ENCODE results near the gene CCDC33.

Gene CCDC33

GRCh38 chr15:74276560-74276959, 40.4 kb downstream of the CCDC33 start:
- peaks cover 1% of the 10 kb centered on the region for H3K79me1 ChIP-seq (ENCODE audit: low read depth, low read length)
- H2BK120ac ChIP-seq (ENCODE audit: low read depth, low read length), result peak overlapping the region; percentile 2
- H3K36me3 ChIP-seq (replicated peaks in 1 of 2; ENCODE audit: control insufficient read depth in 2 of 2, insufficient read depth in 2 of 2, low read length in 2 of 2), result no peaks in the 10 kb centered on the region
- H3K27ac ChIP-seq (replicated peaks; ENCODE audit: low read length), result no peak overlapping the region
- DNase-seq (ENCODE audit: low spot score), result no peak
- peak overlapping the region; percentile 83 for H2BK15ac ChIP-seq (ENCODE audit: low read length)
- H3K23ac ChIP-seq (ENCODE audit: low read depth, low read length, poor library complexity), result peak overlapping the region; percentile 22
- H3K18ac ChIP-seq (ENCODE audit: low read length), result peak overlapping the region; percentile 44
- no peak overlapping the region for H2BK5ac ChIP-seq (ENCODE audit: low read length)
- no peak overlapping the region for H2BK12ac ChIP-seq (ENCODE audit: low read length)
- H3K14ac ChIP-seq (ENCODE audit: low read length), result peak overlapping the region; percentile 5
- H4K8ac ChIP-seq (ENCODE audit: low read depth, low read length), result no peak overlapping the region
- no peak overlapping the region for H2AFZ ChIP-seq (ENCODE audit: low read length)
- H3K9me3 ChIP-seq (replicated peaks in 1 of 2; ENCODE audit: control insufficient read depth in 2 of 2, insufficient read depth in 1 of 2, low read depth in 1 of 2, low read length in 2 of 2), result no peaks in the 10 kb centered on the region
- H3K4ac ChIP-seq (ENCODE audit: low read length), result no peak overlapping the region
- no peak overlapping the region for H4K91ac ChIP-seq (ENCODE audit: low read depth, low read length, poor library complexity)
- H2AK5ac ChIP-seq (ENCODE audit: low read depth, low read length), result peak overlapping the region; percentile 54
- WGBS, 2 donors (ENCODE audit: extremely low coverage in 2 of 2, insufficient read length in 2 of 2, insufficient replicate concordance in 1 of 2), result no CpG with 5 or more reads among the region's 3 CpGs
- peaks cover 0 to 3% of the 10 kb centered on the region in 2 donors for H3K4me1 ChIP-seq (ENCODE audit: control insufficient read depth in 2 of 2, insufficient read depth in 1 of 2, low read depth in 1 of 2, low read length in 2 of 2)
- no peak overlapping the region for H3K4me3 ChIP-seq (ENCODE audit: low read length in 2 of 2)
- no peak overlapping the region for H3K9ac ChIP-seq (ENCODE audit: low read depth, low read length, poor library complexity)
- no peak overlapping the region for H3K4me2 ChIP-seq (ENCODE audit: insufficient read depth, low read length, poor library complexity, severe bottlenecking)
- peaks cover 0 to 10% (median 0%) of the 10 kb centered on the region in 3 experiments for H3K27me3 ChIP-seq (ENCODE audit: control insufficient read depth in 3 of 3, insufficient read depth in 3 of 3, low read depth in 1 of 3, low read length in 3 of 3)

GRCh38 chr15:74277242-74277810, 41.2 kb downstream of the CCDC33 start:
- Histone ChIP-seq H3K27ac (replicated peaks; ENCODE audit: low read length) (no peak overlapping the region), H2AFZ (ENCODE audit: low read length) (no peak overlapping the region), H2BK12ac (ENCODE audit: low read length) (no peak overlapping the region), H2BK5ac (ENCODE audit: low read length) (no peak overlapping the region), H3K4me2 (ENCODE audit: insufficient read depth, low read length, poor library complexity, severe bottlenecking) (no peak overlapping the region), H3K14ac (ENCODE audit: low read length) (no peak overlapping the region), H3K27me3 (ENCODE audit: control insufficient read depth in 3 of 3, insufficient read depth in 3 of 3, low read depth in 1 of 3, low read length in 3 of 3) (peaks cover 0 to 16% (median 0%) of the 10 kb centered on the region in 3 experiments), H3K9me3 (replicated peaks in 1 of 2; ENCODE audit: control insufficient read depth in 2 of 2, insufficient read depth in 1 of 2, low read depth in 1 of 2, low read length in 2 of 2) (no peaks in the 10 kb centered on the region), H3K23ac (ENCODE audit: low read depth, low read length, poor library complexity) (no peak overlapping the region), H3K79me1 (ENCODE audit: low read depth, low read length) (no peaks in the 10 kb centered on the region), H2BK120ac (ENCODE audit: low read depth, low read length) (no peak overlapping the region), H4K91ac (ENCODE audit: low read depth, low read length, poor library complexity) (no peak overlapping the region), H4K8ac (ENCODE audit: low read depth, low read length) (no peak overlapping the region), H3K36me3 (replicated peaks in 1 of 2; ENCODE audit: control insufficient read depth in 2 of 2, insufficient read depth in 2 of 2, low read length in 2 of 2) (no peaks in the 10 kb centered on the region), H3K4ac (ENCODE audit: low read length) (no peak overlapping the region), H3K9ac (ENCODE audit: low read depth, low read length, poor library complexity) (no peak overlapping the region), H2AK5ac (ENCODE audit: low read depth, low read length) (peak overlapping the region; percentile 54), H2BK15ac (ENCODE audit: low read length) (no peak overlapping the region), H3K4me1 (ENCODE audit: control insufficient read depth in 2 of 2, insufficient read depth in 1 of 2, low read depth in 1 of 2, low read length in 2 of 2) (peaks cover 0 to 7% of the 10 kb centered on the region in 2 donors), H3K18ac (ENCODE audit: low read length) (no peak overlapping the region), H3K4me3 (ENCODE audit: low read length in 2 of 2) (no peak overlapping the region)
- WGBS, 2 donors (ENCODE audit: extremely low coverage in 2 of 2, insufficient read length in 2 of 2, insufficient replicate concordance in 1 of 2), result no CpG with 5 or more reads among the region's 8 CpGs
- DNase-seq (ENCODE audit: low spot score), result no peak

GRCh38 chr15:74278207-74278606, 42.1 kb downstream of the CCDC33 start:
- Histone ChIP-seq H3K4ac (ENCODE audit: low read length) (no peak overlapping the region), H2AK5ac (ENCODE audit: low read depth, low read length) (peak overlapping the region; percentile 58), H2BK12ac (ENCODE audit: low read length) (no peak overlapping the region), H2BK15ac (ENCODE audit: low read length) (peak overlapping the region; percentile 30), H3K23ac (ENCODE audit: low read depth, low read length, poor library complexity) (peak overlapping the region; percentile 21), H2BK120ac (ENCODE audit: low read depth, low read length) (no peak overlapping the region), H3K9ac (ENCODE audit: low read depth, low read length, poor library complexity) (peak overlapping the region; percentile 61), H3K27ac (replicated peaks; ENCODE audit: low read length) (no peak overlapping the region), H3K27me3 (ENCODE audit: control insufficient read depth in 3 of 3, insufficient read depth in 3 of 3, low read depth in 1 of 3, low read length in 3 of 3) (peaks cover 0 to 22% (median 0%) of the 10 kb centered on the region in 3 experiments), H4K91ac (ENCODE audit: low read depth, low read length, poor library complexity) (no peak overlapping the region), H4K8ac (ENCODE audit: low read depth, low read length) (no peak overlapping the region), H2AFZ (ENCODE audit: low read length) (no peak overlapping the region), H3K36me3 (replicated peaks in 1 of 2; ENCODE audit: control insufficient read depth in 2 of 2, insufficient read depth in 2 of 2, low read length in 2 of 2) (no peaks in the 10 kb centered on the region), H3K9me3 (replicated peaks in 1 of 2; ENCODE audit: control insufficient read depth in 2 of 2, insufficient read depth in 1 of 2, low read depth in 1 of 2, low read length in 2 of 2) (no peaks in the 10 kb centered on the region), H3K4me3 (ENCODE audit: low read length in 2 of 2) (no peak overlapping the region), H3K4me1 (ENCODE audit: control insufficient read depth in 2 of 2, insufficient read depth in 1 of 2, low read depth in 1 of 2, low read length in 2 of 2) (peaks cover 0 to 13% of the 10 kb centered on the region in 2 donors), H3K4me2 (ENCODE audit: insufficient read depth, low read length, poor library complexity, severe bottlenecking) (no peak overlapping the region), H2BK5ac (ENCODE audit: low read length) (peak overlapping the region; percentile 40), H3K18ac (ENCODE audit: low read length) (no peak overlapping the region), H3K79me1 (ENCODE audit: low read depth, low read length) (no peaks in the 10 kb centered on the region), H3K14ac (ENCODE audit: low read length) (peak overlapping the region; percentile 40)
- no peak for DNase-seq (ENCODE audit: low spot score)
- no CpG with 5 or more reads among the region's 8 CpGs for WGBS, 2 donors (ENCODE audit: extremely low coverage in 2 of 2, insufficient read length in 2 of 2, insufficient replicate concordance in 1 of 2)

GRCh38 chr15:74281147-74282133, 45.3 kb downstream of the CCDC33 start:
- no peak overlapping the region for H2BK15ac ChIP-seq (ENCODE audit: low read length)
- H3K27ac ChIP-seq (replicated peaks; ENCODE audit: low read length), result no peak overlapping the region

More at GRCh38 chr15:74281147-74282133, 45.3 kb downstream of the CCDC33 start:
- no peaks in the 10 kb centered on the region for H3K79me1 ChIP-seq (ENCODE audit: low read depth, low read length)
- H3K9ac ChIP-seq (ENCODE audit: low read depth, low read length, poor library complexity), result no peak overlapping the region
- no peak overlapping the region for H3K4me2 ChIP-seq (ENCODE audit: insufficient read depth, low read length, poor library complexity, severe bottlenecking)
- no peak for DNase-seq (ENCODE audit: low spot score)
- H3K4me1 ChIP-seq (ENCODE audit: control insufficient read depth in 2 of 2, insufficient read depth in 1 of 2, low read depth in 1 of 2, low read length in 2 of 2), result peaks cover 0 to 16% of the 10 kb centered on the region in 2 donors
- H3K14ac ChIP-seq (ENCODE audit: low read length), result no peak overlapping the region
- H4K91ac ChIP-seq (ENCODE audit: low read depth, low read length, poor library complexity), result no peak overlapping the region
- WGBS, 2 donors (ENCODE audit: extremely low coverage in 2 of 2, insufficient read length in 2 of 2, insufficient replicate concordance in 1 of 2), result no CpG with 5 or more reads among the region's 8 CpGs
- H3K9me3 ChIP-seq (replicated peaks in 1 of 2; ENCODE audit: control insufficient read depth in 2 of 2, insufficient read depth in 1 of 2, low read depth in 1 of 2, low read length in 2 of 2), result no peaks in the 10 kb centered on the region
- no peak overlapping the region for H3K18ac ChIP-seq (ENCODE audit: low read length)
- H3K27me3 ChIP-seq (ENCODE audit: control insufficient read depth in 3 of 3, insufficient read depth in 3 of 3, low read depth in 1 of 3, low read length in 3 of 3), result peaks cover 0 to 34% (median 0%) of the 10 kb centered on the region in 3 experiments
- H3K23ac ChIP-seq (ENCODE audit: low read depth, low read length, poor library complexity), result no peak overlapping the region
- H2AK5ac ChIP-seq (ENCODE audit: low read depth, low read length), result peak overlapping the region; percentile 71
- H3K4ac ChIP-seq (ENCODE audit: low read length), result no peak overlapping the region
- H3K36me3 ChIP-seq (replicated peaks in 1 of 2; ENCODE audit: control insufficient read depth in 2 of 2, insufficient read depth in 2 of 2, low read length in 2 of 2), result no peaks in the 10 kb centered on the region
- no peak overlapping the region for H2BK5ac ChIP-seq (ENCODE audit: low read length)
- no peak overlapping the region for H2AFZ ChIP-seq (ENCODE audit: low read length)
- H4K8ac ChIP-seq (ENCODE audit: low read depth, low read length), result no peak overlapping the region
- no peak overlapping the region for H3K4me3 ChIP-seq (ENCODE audit: low read length in 2 of 2)
- H2BK120ac ChIP-seq (ENCODE audit: low read depth, low read length), result no peak overlapping the region
- H2BK12ac ChIP-seq (ENCODE audit: low read length), result peak overlapping the region; percentile 64
